Smooth muscle cell (in vitro differentiated cells): ENCODE results near the gene SLC16A13. TPM values are rescaled to one million over a fixed set of nuclear protein-coding genes. Genes with fewer than 3 reads are reported as not detected.

Experiments used
- DNase-seq: peaks from one replicate; lab custom pipeline; 2025; ENCODE audit not compliant: unreplicated experiment; lab: John Stamatoyannopoulos, UW
- H2AFZ ChIP-seq: fragments of 200-600 bp; sonication (generic); 2 replicates; pipeline ENCODE4 v1.6.0; 2016; ENCODE audit warnings: antibody characterized with exemption, low read depth, mild to moderate bottlenecking
- H3F3A ChIP-seq: fragments of 200-600 bp; sonication (generic); 2 replicates; pipeline ENCODE4 v1.6.0; 2017; ENCODE audit warnings: antibody characterized with exemption, low read depth
- H3K27ac ChIP-seq: fragments of 200-600 bp; sonication (generic); 2 replicates; pipeline ENCODE4 v1.5.1; 2016; ENCODE audit warnings: low read depth, mild to moderate bottlenecking
- H3K27me3 ChIP-seq: fragments of 200-600 bp; sonication (generic); 2 replicates; pipeline ENCODE4 v1.6.1; 2016; ENCODE audit warnings: low read depth, mild to moderate bottlenecking
- H3K36me3 ChIP-seq: fragments of 200-600 bp; sonication (generic); 2 replicates; pipeline ENCODE4 v1.5.1; 2016; ENCODE audit warnings: low read depth
- H3K4me1 ChIP-seq: fragments of 200-600 bp; sonication (generic); 2 replicates; pipeline ENCODE4 v1.5.1; 2016; ENCODE audit warnings: low read depth
- H3K4me2 ChIP-seq: fragments of 200-600 bp; sonication (generic); 2 replicates; pipeline ENCODE4 v1.6.0; 2016; ENCODE audit warnings: mild to moderate bottlenecking
- H3K4me3 ChIP-seq: fragments of 200-600 bp; sonication (generic); 2 replicates; pipeline ENCODE4 v1.5.1; 2016; ENCODE audit warnings: mild to moderate bottlenecking
- H3K79me2 ChIP-seq: fragments of 200-600 bp; sonication (generic); 2 replicates; pipeline ENCODE4 v1.6.0; 2016; ENCODE audit warnings: low read depth, mild to moderate bottlenecking
- H3K9ac ChIP-seq: fragments of 200-600 bp; sonication (generic); 2 replicates; pipeline ENCODE4 v1.6.0; 2016; ENCODE audit warnings: low read depth
- H3K9me3 ChIP-seq: fragments of 200-600 bp; sonication (generic); replicated peaks from 2 replicates; pipeline ENCODE4 v1.5.1; 2016; ENCODE audit warnings: low read depth
- H4K20me1 ChIP-seq: fragments of 200-600 bp; sonication (generic); 2 replicates; pipeline ENCODE4 v1.6.0; 2016; ENCODE audit warnings: low read depth
- CTCF ChIP-seq: fragments of 200-600 bp; sonication (generic); IDR thresholded peaks from 2 replicates; pipeline ENCODE4 v1.5.1; 2017; ENCODE audit warnings: borderline replicate concordance, mild to moderate bottlenecking, antibody characterized with exemption; ENCODE audit not compliant: insufficient read depth, poor library complexity, severe bottlenecking
- WGBS: methylation state at CpG from one replicate; pipeline ENCODE4 v1.1.7; 2016; ENCODE audit warnings: low lambda C conversion rate; 5-methylcytosine and 5-hydroxymethylcytosine counted together
- polyA plus RNA-seq: library from polyadenylated mRNA; unstranded; fragments of >200 nt; fragmentation: Nextera tagmentation; extraction: Ambion mirVana; gene quantifications from 2 replicates; pipeline ENCODE4 v1.2.1, GENCODE V29; 2016
- total RNA-seq: library from RNA; depleted of rRNA; stranded (reverse); fragments of >200 nt; gene quantifications from 2 replicates; pipeline ENCODE4 v1.2.3, GENCODE V29; 2014

The SLC16A13 gene
- total and polyA plus RNA-seq, 2 experiments from 2014 or later, result 2.0 to 3.5 TPM

- Histone ChIP-seq H3K27me3 (peaks cover 7% of the 10 kb centered on the region), H3K4me3 (no peak overlapping the region), H3K9ac (no peak overlapping the region), H3K27ac (no peak overlapping the region), H3K36me3 (no peaks in the 10 kb centered on the region), H4K20me1 (no peaks in the 10 kb centered on the region), H3K79me2 (peaks cover 8% of the 10 kb centered on the region), H3K4me2 (no peak overlapping the region), H3F3A (peaks cover 26% of the 10 kb centered on the region), H3K4me1 (peaks cover 18% of the 10 kb centered on the region), H2AFZ (no peak overlapping the region), H3K9me3 (no peaks in the 10 kb centered on the region)
- no peak for TF ChIP-seq CTCF
- no peak for DNase-seq
- WGBS, result 81% methylated on average over 12 of the region's 12 CpGs
Measured at GRCh38 chr17:7017827-7018200, 18.0 kb upstream of the SLC16A13 start.

GRCh38 chr17:7018331-7018964 is 17.4 kb upstream of the SLC16A13 start:
- H3K27ac ChIP-seq, result no peak overlapping the region
- no peak for DNase-seq

GRCh38 chr17:7019367-7019766 is 16.4 kb upstream of the SLC16A13 start:
- no peak overlapping the region for H3K27ac ChIP-seq
- WGBS, result 71% methylated on average over 10 of the region's 10 CpGs
- TF ChIP-seq CTCF, result no peak

More at GRCh38 chr17:7018331-7018964, 17.4 kb upstream of the SLC16A13 start:
- H3K27me3 ChIP-seq, result peaks cover 14% of the 10 kb centered on the region
- H4K20me1 ChIP-seq, result no peaks in the 10 kb centered on the region
- H3K9me3 ChIP-seq, result no peaks in the 10 kb centered on the region
- peaks cover 2% of the 10 kb centered on the region for H3K79me2 ChIP-seq
- H3K9ac ChIP-seq, result no peak overlapping the region
- no peaks in the 10 kb centered on the region for H3K36me3 ChIP-seq
- WGBS, result 85% methylated on average over 8 of the region's 10 CpGs
- H2AFZ ChIP-seq, result no peak overlapping the region
- no peak overlapping the region for H3K4me2 ChIP-seq
- H3K4me1 ChIP-seq, result peaks cover 16% of the 10 kb centered on the region
- no peak for TF ChIP-seq CTCF
- peaks cover 25% of the 10 kb centered on the region for H3F3A ChIP-seq
- no peak overlapping the region for H3K4me3 ChIP-seq

More at GRCh38 chr17:7019367-7019766, 16.4 kb upstream of the SLC16A13 start:
- peak overlapping the region; percentile 51 for H3K4me3 ChIP-seq
- no peaks in the 10 kb centered on the region for H3K79me2 ChIP-seq
- H3K4me2 ChIP-seq, result peak overlapping the region; percentile 95
- peak overlapping the region; percentile 85 for H3K9ac ChIP-seq
- H3F3A ChIP-seq, result peaks cover 16% of the 10 kb centered on the region
- H3K4me1 ChIP-seq, result peaks cover 14% of the 10 kb centered on the region
- H4K20me1 ChIP-seq, result no peaks in the 10 kb centered on the region
- DNase-seq, result no peak
- no peaks in the 10 kb centered on the region for H3K9me3 ChIP-seq
- peaks cover 15% of the 10 kb centered on the region for H3K27me3 ChIP-seq
- no peaks in the 10 kb centered on the region for H3K36me3 ChIP-seq
- H2AFZ ChIP-seq, result peak overlapping the region; percentile 98
